Lung (tissue), 12 donors: ENCODE results near the gene C2orf81. TPM values are rescaled to one million over a fixed set of nuclear protein-coding genes. Genes with fewer than 3 reads are reported as not detected.

Experiments
- ATAC-seq: fragments of 200-7000 bp; cut with Tn5 transposase; one replicate; pipeline ENCODE4 v1.9.1; 2020; ENCODE audit warnings: moderate number of reproducible peaks; ENCODE audit not compliant: insufficient read depth, low FRiP score
- DNase-seq, 3 donors: peaks; one replicate each; pipeline ENCODE4 v3.0.0-alpha.2; 2013 to 2017
- H3K27ac ChIP-seq, 2 donors: one replicate each; pipeline ENCODE4 v1.5.1; 2013; ENCODE audit warnings: mild to moderate bottlenecking in 2 of 2, moderate library complexity in 2 of 2, control low read depth in 1 of 2, inconsistent platforms in 1 of 2, low read depth in 1 of 2, low read length in 1 of 2
- H3K27me3 ChIP-seq, 3 donors: one replicate each; pipeline ENCODE4 v1.5.1; 2013; ENCODE audit warnings: low read length in 2 of 3; ENCODE audit not compliant: control insufficient read depth in 3 of 3, insufficient read depth in 3 of 3
- H3K36me3 ChIP-seq, 4 donors: one replicate each; pipeline ENCODE4 v1.5.1; 2013; ENCODE audit warnings: low read length in 4 of 4, mild to moderate bottlenecking in 1 of 4, moderate library complexity in 1 of 4; ENCODE audit not compliant: control insufficient read depth in 4 of 4, insufficient read depth in 4 of 4
- H3K4me1 ChIP-seq, 5 donors: one replicate each; pipeline ENCODE4 v1.5.1; 2013; ENCODE audit warnings: low read length in 5 of 5, mild to moderate bottlenecking in 2 of 5, moderate library complexity in 1 of 5; ENCODE audit not compliant: control insufficient read depth in 5 of 5, insufficient read depth in 5 of 5
- H3K4me3 ChIP-seq: one replicate; pipeline ENCODE4 v1.5.1; 2013; ENCODE audit warnings: mild to moderate bottlenecking, control low read depth, moderate library complexity
- H3K9ac ChIP-seq, 2 donors: one replicate each; pipeline ENCODE4 v1.5.1; 2013; ENCODE audit warnings: low read length in 2 of 2, control low read depth in 1 of 2; ENCODE audit not compliant: insufficient read depth in 1 of 2
- H3K9me3 ChIP-seq, 4 donors: one replicate each; pipeline ENCODE4 v1.5.1; 2013; ENCODE audit warnings: low read length in 3 of 4, mild to moderate bottlenecking in 1 of 4, moderate library complexity in 1 of 4; ENCODE audit not compliant: control insufficient read depth in 4 of 4, insufficient read depth in 3 of 4
- CTCF ChIP-seq: IDR thresholded peaks from 2 replicates; pipeline ENCODE4 v1.5.1; 2012; ENCODE audit warnings: mild to moderate bottlenecking; ENCODE audit errors: control extremely low read depth, extremely low read depth
- WGBS, 2 donors: extraction: QIAGEN DNeasy Blood & Tissue Kit; methylation state at CpG; one replicate each; pipeline ENCODE4 v1.1.7; 2013; 5-methylcytosine and 5-hydroxymethylcytosine counted together
- polyA plus RNA-seq, 2 donors: library from polyadenylated mRNA; stranded (reverse); fragments of 200-250 nt; gene quantifications; one replicate each; pipeline ENCODE4 v1.2.1, GENCODE V29; 2013
- total RNA-seq, 2 donors: library from RNA; depleted of rRNA in 1 of 2; stranded (reverse); fragments of >200 nt in 1 of 2; gene quantifications; one replicate each; pipeline ENCODE4 v1.2.1, GENCODE V29; 2014 to 2021
- donor health status: control.
- donor health status: control.
- donor health status: Bipolar disorder and iron deficiency.
- donor health status: healthy.
- donor health status: DM: yes; HTN: yes; CAD: no.

The C2orf81 gene
- total and polyA plus RNA-seq, 4 donors: 3.4 to 16.9 (median 7.3) TPM

- H3K9ac ChIP-seq: no peak overlapping the region
- 95% methylated on average over 5 of the region's 5 CpGs for WGBS, 2 donors
- no peak for DNase-seq
- TF ChIP-seq CTCF: no peak
- H3K9me3 ChIP-seq: no peaks in the 10 kb centered on the region
- ATAC-seq: no peak
- H3K4me3 ChIP-seq: no peak overlapping the region
- H3K27me3 ChIP-seq: no peaks in the 10 kb centered on the region
- H3K27ac ChIP-seq: no peak overlapping the region
- peaks cover 0 to 3% (median 0%) of the 10 kb centered on the region in 5 donors for H3K4me1 ChIP-seq
- peaks cover 53 to 70% (median 67%) of the 10 kb centered on the region in 4 donors for H3K36me3 ChIP-seq
Observed at GRCh38 chr2:74368499-74368898, 52.9 kb downstream of the C2orf81 start.

GRCh38 chr2:74367789-74368188, 53.6 kb downstream of the C2orf81 start:
- Histone ChIP-seq H3K36me3 (peaks cover 58 to 77% (median 73%) of the 10 kb centered on the region in 4 donors), H3K27me3 (no peaks in the 10 kb centered on the region), H3K4me1 (no peaks in the 10 kb centered on the region), H3K9me3 (no peaks in the 10 kb centered on the region), H3K27ac (no peak overlapping the region), H3K4me3 (no peak overlapping the region), H3K9ac (no peak overlapping the region)
- no peak for TF ChIP-seq CTCF
- ATAC-seq (no peak), DNase-seq (no peak)
- WGBS, 2 donors: 96 to 98% methylated on average over 7 of the region's 7 CpGs

- ATAC-seq: no peak
- WGBS, 2 donors: 95 to 98% methylated on average over 3 of the region's 3 CpGs
- Histone ChIP-seq H3K36me3 (peaks cover 73 to 90% (median 80%) of the 10 kb centered on the region in 4 donors), H3K4me1 (no peaks in the 10 kb centered on the region), H3K4me3 (no peak overlapping the region), H3K9me3 (no peaks in the 10 kb centered on the region), H3K27me3 (no peaks in the 10 kb centered on the region), H3K9ac (no peak overlapping the region), H3K27ac (no peak overlapping the region)
- no peak for TF ChIP-seq CTCF
- no peak for DNase-seq
Observed at GRCh38 chr2:74366036-74366435, 55.4 kb downstream of the C2orf81 start.
